Mesendoderm (in vitro differentiated cells): ENCODE results near the gene ERRFI1.

Source experiments
- DNase-seq: peaks from one replicate; pipeline ENCODE4 v3.0.0; 2013
- H2AK5ac ChIP-seq: 2 replicates; pipeline ENCODE4 v1.6.1; 2013; ENCODE audit warnings: low read length, inconsistent platforms
- H2BK120ac ChIP-seq: 2 replicates; pipeline ENCODE4 v1.6.1; 2013; ENCODE audit warnings: low read depth, mild to moderate bottlenecking, low read length, moderate library complexity, mixed read lengths
- H2BK15ac ChIP-seq: replicated peaks from 2 replicates; pipeline ENCODE4 v1.6.1; 2013; ENCODE audit warnings: low read depth, mild to moderate bottlenecking, moderate library complexity
- H2BK5ac ChIP-seq: 2 replicates; pipeline ENCODE4 v1.6.1; 2013; ENCODE audit warnings: low read length, inconsistent platforms
- H3K18ac ChIP-seq: 2 replicates; pipeline ENCODE4 v1.6.1; 2013; ENCODE audit warnings: mild to moderate bottlenecking, low read length, mixed read lengths
- H3K23ac ChIP-seq: one replicate; pipeline ENCODE4 v1.6.1; 2013; ENCODE audit warnings: low read length
- H3K27ac ChIP-seq: 2 replicates; pipeline ENCODE4 v1.5.1; 2013; ENCODE audit warnings: low read depth, mild to moderate bottlenecking, inconsistent platforms, low read length, moderate library complexity
- H3K27me3 ChIP-seq: 2 replicates; pipeline ENCODE4 v1.6.1; 2013; ENCODE audit warnings: low read length, control low read depth, mild to moderate bottlenecking, inconsistent platforms; ENCODE audit not compliant: insufficient read depth, poor library complexity
- H3K36me3 ChIP-seq: 2 replicates; pipeline ENCODE4 v1.6.1; 2013; ENCODE audit warnings: low read length, inconsistent platforms; ENCODE audit not compliant: control insufficient read depth, insufficient read depth
- H3K4ac ChIP-seq: one replicate; pipeline ENCODE4 v1.6.1; 2013; ENCODE audit warnings: low read depth, mild to moderate bottlenecking, low read length, moderate library complexity
- H3K4me1 ChIP-seq: 2 replicates; pipeline ENCODE4 v1.6.1; 2013; ENCODE audit warnings: low read depth, low read length, inconsistent platforms; ENCODE audit not compliant: control insufficient read depth
- H3K4me2 ChIP-seq: 2 replicates; pipeline ENCODE4 v1.6.1; 2013; ENCODE audit warnings: low read length
- H3K4me3 ChIP-seq: 2 replicates; pipeline ENCODE4 v1.5.1; 2013; ENCODE audit warnings: mild to moderate bottlenecking, low read length
- H3K56ac ChIP-seq: one replicate; pipeline ENCODE4 v1.6.1; 2013; ENCODE audit warnings: low read length
- H3K79me1 ChIP-seq: 2 replicates; pipeline ENCODE4 v1.6.1; 2013; ENCODE audit warnings: low read length, inconsistent platforms
- H3K79me2 ChIP-seq: 2 replicates; pipeline ENCODE4 v1.6.1; 2013; ENCODE audit warnings: mild to moderate bottlenecking, low read length; ENCODE audit not compliant: control insufficient read depth, insufficient read depth
- H3K9ac ChIP-seq: 2 replicates; pipeline ENCODE4 v1.6.1; 2013; ENCODE audit warnings: low read length, inconsistent platforms
- H4K5ac ChIP-seq: one replicate; pipeline ENCODE4 v1.6.1; 2013; ENCODE audit warnings: low read length
- H4K8ac ChIP-seq: one replicate; pipeline ENCODE4 v1.6.1; 2013; ENCODE audit warnings: low read depth, mild to moderate bottlenecking, control low read depth, low read length, moderate library complexity
- WGBS: extraction: QIAGEN DNeasy Blood & Tissue Kit; methylation state at CpG from one replicate; pipeline ENCODE4 v1.1.7; 2013; ENCODE audit warnings: low lambda C conversion rate, missing lambda C conversion rate; ENCODE audit not compliant: insufficient coverage; ENCODE audit errors: extremely low coverage; 5-methylcytosine and 5-hydroxymethylcytosine counted together

The ERRFI1 gene

GRCh38 chr1:8012955-8013354, 13.2 kb downstream of the ERRFI1 start:
- Histone ChIP-seq H4K8ac (no peak overlapping the region), H3K27me3 (no peaks in the 10 kb centered on the region), H4K5ac (no peak overlapping the region), H2BK15ac (no peak overlapping the region), H2BK120ac (no peak overlapping the region), H3K79me2 (peaks cover 26% of the 10 kb centered on the region), H3K36me3 (peaks cover 6% of the 10 kb centered on the region), H3K79me1 (peaks cover 7% of the 10 kb centered on the region), H3K4me1 (peaks cover 1% of the 10 kb centered on the region), H2AK5ac (no peak overlapping the region), H3K9ac (no peak overlapping the region), H3K4me3 (no peak overlapping the region), H3K56ac (no peak overlapping the region), H3K4ac (no peak overlapping the region), H3K23ac (no peak overlapping the region), H2BK5ac (no peak overlapping the region), H3K27ac (no peak overlapping the region), H3K4me2 (no peak overlapping the region), H3K18ac (no peak overlapping the region)
- no CpG with 5 or more reads among the region's 4 CpGs for WGBS
- DNase-seq, result no peak

DNA sequence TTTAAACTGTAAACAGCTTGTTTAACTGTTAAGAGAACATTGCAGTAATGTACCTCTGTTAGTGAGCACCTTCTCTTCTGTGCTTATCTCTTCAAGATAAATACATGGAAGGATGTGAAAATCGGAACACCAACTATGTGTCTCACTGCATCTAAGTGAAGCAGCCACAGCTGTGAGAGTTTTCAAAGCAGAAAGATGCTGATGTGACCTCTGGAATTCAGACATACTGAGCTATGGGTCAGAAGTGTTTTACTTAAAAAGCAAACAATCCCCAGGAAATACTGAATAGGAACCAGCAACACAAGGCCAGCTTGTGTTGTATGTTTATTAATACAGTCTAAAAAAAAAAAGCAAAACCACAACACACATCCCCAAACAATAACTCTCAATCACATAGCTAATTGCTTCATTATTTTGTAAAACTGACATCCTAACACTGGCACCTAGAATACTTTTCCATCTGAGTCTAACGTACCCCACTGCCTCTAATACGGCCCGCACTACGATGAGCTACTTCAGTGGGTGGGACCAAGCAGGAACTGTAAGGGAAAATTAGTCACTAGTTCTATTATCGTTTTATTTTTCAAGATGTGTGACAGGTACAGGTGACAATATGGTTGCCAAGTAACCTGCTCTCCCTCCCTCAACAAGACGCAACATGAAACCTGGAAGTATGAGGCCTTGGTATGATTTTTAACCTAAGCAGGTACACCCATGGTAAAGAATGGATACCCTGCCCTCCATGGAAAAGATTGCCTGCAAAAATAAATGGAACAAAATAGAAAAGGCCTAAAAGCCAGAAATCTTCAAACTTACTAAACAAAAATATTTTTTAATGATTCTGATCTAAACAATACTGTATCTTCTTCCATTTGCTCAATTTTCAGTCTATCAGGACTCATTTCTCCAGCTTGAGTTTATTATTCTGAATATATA, 13.9 kb downstream of the ERRFI1 start:
- H2BK120ac ChIP-seq, result no peak overlapping the region
- H2AK5ac ChIP-seq, result no peak overlapping the region
- no peak overlapping the region for H4K8ac ChIP-seq
- H3K23ac ChIP-seq, result no peak overlapping the region
- no CpG with 5 or more reads among the region's 7 CpGs for WGBS
- no peak overlapping the region for H3K4ac ChIP-seq
- H3K9ac ChIP-seq, result no peak overlapping the region
- H4K5ac ChIP-seq, result no peak overlapping the region
- H3K36me3 ChIP-seq, result peaks cover 6% of the 10 kb centered on the region
- H3K79me1 ChIP-seq, result peaks cover 7% of the 10 kb centered on the region
- H3K56ac ChIP-seq, result no peak overlapping the region
- no peak overlapping the region for H2BK5ac ChIP-seq
- H2BK15ac ChIP-seq, result no peak overlapping the region
- H3K4me3 ChIP-seq, result no peak overlapping the region
- no peak overlapping the region for H3K18ac ChIP-seq
- no peak overlapping the region for H3K4me2 ChIP-seq
- H3K27me3 ChIP-seq, result no peaks in the 10 kb centered on the region
- no peaks in the 10 kb centered on the region for H3K4me1 ChIP-seq
- DNase-seq, result no peak
- peaks cover 23% of the 10 kb centered on the region for H3K79me2 ChIP-seq
- H3K27ac ChIP-seq, result no peak overlapping the region

DNA sequence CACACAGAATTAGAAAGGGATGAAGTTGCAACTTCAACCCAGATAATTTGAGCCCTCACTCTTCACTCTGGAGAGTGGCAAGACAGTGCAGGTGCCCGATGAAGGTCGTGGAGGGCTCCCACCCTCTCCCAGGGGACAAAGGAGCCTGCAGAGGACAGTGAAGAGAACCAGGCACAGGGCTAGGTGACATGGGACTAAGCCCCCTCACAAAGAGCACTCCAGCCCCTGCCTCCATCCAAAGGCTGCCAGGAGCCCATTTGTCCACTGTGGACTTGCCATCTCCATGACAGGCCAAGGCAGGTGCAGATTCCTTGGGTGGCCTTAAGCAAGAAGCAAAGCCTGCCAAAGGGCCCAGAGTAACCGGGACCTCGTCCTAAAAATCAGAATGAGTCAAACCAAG, 15.1 kb downstream of the ERRFI1 start:
- DNase-seq, result no peak
- H3K27ac ChIP-seq, result no peak overlapping the region
- no peak overlapping the region for H2AK5ac ChIP-seq
- H3K79me2 ChIP-seq, result peaks cover 14% of the 10 kb centered on the region
- peaks cover 6% of the 10 kb centered on the region for H3K36me3 ChIP-seq
- H3K4me3 ChIP-seq, result no peak overlapping the region
- H2BK120ac ChIP-seq, result no peak overlapping the region
- H2BK5ac ChIP-seq, result no peak overlapping the region
- H3K4ac ChIP-seq, result no peak overlapping the region
- no CpG with 5 or more reads among the region's 4 CpGs for WGBS
- H4K8ac ChIP-seq, result no peak overlapping the region
- no peaks in the 10 kb centered on the region for H3K4me1 ChIP-seq
- no peak overlapping the region for H4K5ac ChIP-seq
- no peak overlapping the region for H3K4me2 ChIP-seq
- H3K18ac ChIP-seq, result no peak overlapping the region
- no peak overlapping the region for H3K9ac ChIP-seq
- H3K23ac ChIP-seq, result no peak overlapping the region
- peaks cover 7% of the 10 kb centered on the region for H3K79me1 ChIP-seq
- H3K27me3 ChIP-seq, result no peaks in the 10 kb centered on the region
- H2BK15ac ChIP-seq, result no peak overlapping the region
- no peak overlapping the region for H3K56ac ChIP-seq

DNA sequence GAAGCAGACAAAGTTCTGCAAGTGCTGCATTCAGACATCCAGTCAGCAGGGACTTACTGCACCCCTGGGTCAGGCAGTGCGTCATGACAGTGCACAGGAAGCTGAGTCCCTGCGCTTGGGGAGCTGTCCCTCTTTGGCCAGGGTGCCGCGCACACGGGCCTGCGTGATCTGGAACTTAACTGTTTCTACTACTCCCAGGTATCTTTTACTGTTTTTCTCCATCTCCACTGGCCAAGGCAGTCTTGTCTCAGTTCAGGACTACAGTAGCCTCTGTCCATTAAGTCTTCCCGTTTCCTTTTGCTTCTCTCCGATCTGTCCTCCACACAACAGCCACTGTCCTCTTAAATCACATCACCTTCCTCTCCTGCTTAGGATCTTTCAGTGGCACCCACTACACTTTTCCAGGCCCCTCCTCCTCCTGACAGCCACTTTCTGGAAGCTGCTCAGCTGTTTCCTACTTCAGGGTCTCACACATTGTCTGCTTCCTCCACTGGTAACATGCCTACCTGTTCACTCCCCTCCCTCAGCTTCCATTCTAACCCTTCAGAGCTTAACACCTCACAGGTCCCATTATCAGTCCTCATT, 15.9 kb downstream of the ERRFI1 start:
- Histone ChIP-seq H2BK120ac (no peak overlapping the region), H3K4me1 (peaks cover 2% of the 10 kb centered on the region), H3K4me3 (no peak overlapping the region), H3K27ac (no peak overlapping the region), H3K36me3 (peaks cover 6% of the 10 kb centered on the region), H3K18ac (no peak overlapping the region), H3K79me2 (peaks cover 9% of the 10 kb centered on the region), H3K9ac (no peak overlapping the region), H3K4me2 (no peak overlapping the region), H3K79me1 (peaks cover 7% of the 10 kb centered on the region), H3K4ac (no peak overlapping the region), H3K27me3 (no peaks in the 10 kb centered on the region), H2BK15ac (no peak overlapping the region), H3K56ac (no peak overlapping the region), H4K5ac (no peak overlapping the region), H3K23ac (no peak overlapping the region), H2AK5ac (no peak overlapping the region), H4K8ac (no peak overlapping the region), H2BK5ac (no peak overlapping the region)
- no CpG with 5 or more reads among the region's 8 CpGs for WGBS
- DNase-seq, result no peak

DNA sequence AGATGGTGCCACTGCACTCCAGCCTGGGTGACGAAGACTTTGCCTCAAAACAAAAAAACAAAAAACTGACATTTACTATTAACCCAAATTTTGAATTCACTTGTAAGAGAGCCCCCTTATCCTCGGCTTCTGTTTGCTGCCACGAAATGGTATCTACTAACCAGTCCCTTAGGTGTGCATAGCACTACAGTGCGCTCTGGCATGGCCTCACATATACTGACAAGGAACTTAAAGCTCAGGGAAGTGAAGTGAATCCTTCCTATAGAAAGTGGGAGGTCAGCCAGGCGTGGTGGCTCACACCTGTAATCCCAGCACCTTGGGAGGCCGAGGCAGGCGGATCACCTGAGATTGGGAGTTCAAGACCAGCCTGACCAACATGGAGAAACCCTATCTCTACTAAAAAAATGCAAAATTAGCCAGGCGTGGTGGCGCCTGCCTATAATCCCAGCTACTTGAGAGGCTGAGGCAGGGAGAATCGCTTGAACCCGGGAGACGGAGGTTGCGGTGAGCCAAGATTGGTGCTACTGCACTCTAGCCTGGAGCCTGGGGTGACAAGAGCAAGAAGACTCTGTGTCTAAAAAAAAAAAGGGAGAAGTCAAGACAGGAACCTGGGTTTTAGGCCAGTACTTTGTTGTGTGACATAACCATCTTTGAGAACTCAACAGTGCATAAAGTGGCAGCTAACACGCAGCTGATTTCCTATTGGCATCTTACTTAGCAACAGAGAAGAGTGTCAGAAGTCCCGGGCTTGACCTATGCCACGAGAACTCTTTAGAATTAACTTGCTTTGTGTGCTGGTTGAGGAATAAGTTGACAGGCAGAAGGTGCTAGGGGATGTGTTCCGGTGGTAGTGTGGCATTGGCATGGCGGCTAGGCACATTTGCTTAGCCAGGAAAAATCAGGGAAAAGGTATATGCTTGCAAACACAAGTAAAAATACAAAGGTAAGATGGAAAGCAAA, 16.8 kb downstream of the ERRFI1 start:
- Histone ChIP-seq H3K4me2 (no peak overlapping the region), H3K79me1 (peaks cover 5% of the 10 kb centered on the region), H4K5ac (no peak overlapping the region), H3K18ac (no peak overlapping the region), H2AK5ac (no peak overlapping the region), H2BK15ac (no peak overlapping the region), H3K4me1 (peaks cover 6% of the 10 kb centered on the region), H3K79me2 (peaks cover 6% of the 10 kb centered on the region), H3K56ac (no peak overlapping the region), H2BK5ac (no peak overlapping the region), H3K23ac (no peak overlapping the region), H4K8ac (no peak overlapping the region), H3K36me3 (peaks cover 5% of the 10 kb centered on the region), H3K27ac (no peak overlapping the region), H3K27me3 (no peaks in the 10 kb centered on the region), H3K4ac (no peak overlapping the region), H2BK120ac (no peak overlapping the region), H3K9ac (no peak overlapping the region), H3K4me3 (no peak overlapping the region)
- DNase-seq, result no peak
- WGBS, result no CpG with 5 or more reads among the region's 18 CpGs
